SU-DHL-6 (cell line): Measurements from ENCODE around the gene HBG2.

Experiments
- H2AFZ ChIP-seq: fragments of 200-600 bp; sonication (generic); 2 replicates; pipeline ENCODE4 v1.6.1; 2014; ENCODE audit warnings: low read depth, mild to moderate bottlenecking, moderate library complexity, mixed read lengths, antibody characterized with exemption, low read length; ENCODE audit not compliant: severe bottlenecking
- H3F3A ChIP-seq: fragments of 200-600 bp; shearing (Covaris generic); 2 replicates; pipeline ENCODE4 v1.6.0; 2016; ENCODE audit warnings: antibody characterized with exemption, mild to moderate bottlenecking; ENCODE audit not compliant: insufficient read depth
- H3K27ac ChIP-seq: fragments of 200-600 bp; sonication (generic); 2 replicates; pipeline ENCODE4 v1.5.1; 2016; ENCODE audit warnings: low read depth, mild to moderate bottlenecking, low read length, moderate library complexity, mixed read lengths
- H3K27me3 ChIP-seq: fragments of 200-600 bp; sonication (generic), shearing (Covaris generic); 2 replicates; pipeline ENCODE4 v1.6.0; 2014; ENCODE audit warnings: mild to moderate bottlenecking, low read length
- H3K36me3 ChIP-seq: fragments of 200-600 bp; sonication (generic); 2 replicates; pipeline ENCODE4 v1.6.1; 2014; ENCODE audit warnings: mild to moderate bottlenecking, low read length, mixed read lengths
- H3K4me2 ChIP-seq: fragments of 300-600, 200-600 bp; shearing (Covaris generic), sonication (generic); 2 replicates; pipeline ENCODE4 v1.6.0; 2014; ENCODE audit warnings: low read length, low read depth, mild to moderate bottlenecking; ENCODE audit not compliant: poor library complexity, severe bottlenecking
- H3K4me3 ChIP-seq: fragments of 200-600 bp; sonication (generic); 2 replicates; pipeline ENCODE4 v1.5.1; 2014; ENCODE audit warnings: antibody characterized with exemption, low read length, mild to moderate bottlenecking, mixed read lengths; ENCODE audit not compliant: insufficient read depth, poor library complexity, severe bottlenecking
- H3K79me2 ChIP-seq: fragments of 200-600 bp; sonication (generic); 2 replicates; pipeline ENCODE4 v1.6.1; 2014; ENCODE audit warnings: mild to moderate bottlenecking, low read length, moderate library complexity; ENCODE audit not compliant: insufficient read depth
- H3K9ac ChIP-seq: fragments of 200-600 bp; sonication (generic); 2 replicates; pipeline ENCODE4 v1.7.0; 2014; ENCODE audit warnings: mild to moderate bottlenecking, low read length
- H3K9me2 ChIP-seq: fragments of 200-600 bp; sonication (generic); replicated peaks from 2 replicates; pipeline ENCODE4 v1.6.1; 2014; ENCODE audit warnings: low read length; ENCODE audit not compliant: insufficient read depth
- H3K9me3 ChIP-seq: fragments of 200-600 bp; sonication (generic); 2 replicates; pipeline ENCODE4 v1.6.1; 2014; ENCODE audit warnings: low read length, mixed read lengths; ENCODE audit not compliant: insufficient read depth
- H4K20me1 ChIP-seq: fragments of 200-600 bp; sonication (generic); 2 replicates; pipeline ENCODE4 v1.6.1; 2014; ENCODE audit warnings: low read depth, mild to moderate bottlenecking, antibody characterized with exemption, low read length, moderate library complexity, mixed read lengths
- CTCF ChIP-seq: fragments of 200-600 bp; sonication (generic); IDR thresholded peaks from one replicate; pipeline ENCODE4 v1.5.1; 2017; ENCODE audit warnings: antibody characterized with exemption, mild to moderate bottlenecking, low read length, moderate library complexity; ENCODE audit not compliant: insufficient read depth, poor library complexity, severe bottlenecking
- EZH2phosphoT487 ChIP-seq: fragments of 200-600 bp; sonication (generic), shearing (Covaris generic); conservative IDR thresholded peaks from 2 replicates; pipeline ENCODE4 v1.6.1; 2018; ENCODE audit warnings: mild to moderate bottlenecking, antibody characterized with exemption, low read length, moderate library complexity, mixed read lengths

The HBG2 gene

GRCh38 chr11:5223686-5224085, 30.9 kb downstream of the HBG2 start:
- no peaks in the 10 kb centered on the region for H3K27me3 ChIP-seq
- H3K36me3 ChIP-seq: no peaks in the 10 kb centered on the region
- H3K9me3 ChIP-seq: no peaks in the 10 kb centered on the region
- no peak overlapping the region for H3K9ac ChIP-seq
- H3K9me2 ChIP-seq: no peaks in the 10 kb centered on the region
- H3K4me3 ChIP-seq: no peak overlapping the region
- no peak overlapping the region for H2AFZ ChIP-seq
- no peaks in the 10 kb centered on the region for H4K20me1 ChIP-seq
- no peak for TF ChIP-seq EZH2phosphoT487
- no peak for TF ChIP-seq CTCF
- no peaks in the 10 kb centered on the region for H3F3A ChIP-seq
- no peak overlapping the region for H3K27ac ChIP-seq
- no peak overlapping the region for H3K4me2 ChIP-seq
- no peaks in the 10 kb centered on the region for H3K79me2 ChIP-seq

- no peak for TF ChIP-seq CTCF
- TF ChIP-seq EZH2phosphoT487: no peak
- Histone ChIP-seq H3K4me2 (no peak overlapping the region), H3K27ac (no peak overlapping the region), H3K27me3 (no peaks in the 10 kb centered on the region), H3K9ac (no peak overlapping the region), H3K9me3 (no peaks in the 10 kb centered on the region), H3K4me3 (no peak overlapping the region), H3F3A (no peaks in the 10 kb centered on the region), H2AFZ (no peak overlapping the region), H3K9me2 (no peaks in the 10 kb centered on the region), H3K36me3 (no peaks in the 10 kb centered on the region), H4K20me1 (no peaks in the 10 kb centered on the region), H3K79me2 (no peaks in the 10 kb centered on the region)
Observed at GRCh38 chr11:5223146-5223545, 31.4 kb downstream of the HBG2 start.

- H3K9ac ChIP-seq: no peak overlapping the region
- H4K20me1 ChIP-seq: no peaks in the 10 kb centered on the region
- H3K79me2 ChIP-seq: no peaks in the 10 kb centered on the region
- no peaks in the 10 kb centered on the region for H3K27me3 ChIP-seq
- H3K27ac ChIP-seq: no peak overlapping the region
- no peak overlapping the region for H3K4me3 ChIP-seq
- H3F3A ChIP-seq: no peaks in the 10 kb centered on the region
- no peak for TF ChIP-seq EZH2phosphoT487
- TF ChIP-seq CTCF: no peak
- H3K4me2 ChIP-seq: no peak overlapping the region
- no peaks in the 10 kb centered on the region for H3K9me2 ChIP-seq
- H3K9me3 ChIP-seq: no peaks in the 10 kb centered on the region
- no peaks in the 10 kb centered on the region for H3K36me3 ChIP-seq
- H2AFZ ChIP-seq: no peak overlapping the region
Observed at GRCh38 chr11:5210376-5210885, 44.1 kb downstream of the HBG2 start.

GRCh38 chr11:5204787-5205186, 49.8 kb downstream of the HBG2 start:
- TF ChIP-seq EZH2phosphoT487: no peak
- TF ChIP-seq CTCF: peak; percentile 26
- Histone ChIP-seq H3K9me2 (no peaks in the 10 kb centered on the region), H3F3A (no peaks in the 10 kb centered on the region), H3K36me3 (no peaks in the 10 kb centered on the region), H3K27me3 (no peaks in the 10 kb centered on the region), H3K9ac (no peak overlapping the region), H3K79me2 (no peaks in the 10 kb centered on the region), H3K4me3 (no peak overlapping the region), H3K9me3 (no peaks in the 10 kb centered on the region), H3K27ac (no peak overlapping the region), H4K20me1 (no peaks in the 10 kb centered on the region), H3K4me2 (no peak overlapping the region), H2AFZ (no peak overlapping the region)
